Measurements from ENCODE around the gene RNF115.

DNA sequence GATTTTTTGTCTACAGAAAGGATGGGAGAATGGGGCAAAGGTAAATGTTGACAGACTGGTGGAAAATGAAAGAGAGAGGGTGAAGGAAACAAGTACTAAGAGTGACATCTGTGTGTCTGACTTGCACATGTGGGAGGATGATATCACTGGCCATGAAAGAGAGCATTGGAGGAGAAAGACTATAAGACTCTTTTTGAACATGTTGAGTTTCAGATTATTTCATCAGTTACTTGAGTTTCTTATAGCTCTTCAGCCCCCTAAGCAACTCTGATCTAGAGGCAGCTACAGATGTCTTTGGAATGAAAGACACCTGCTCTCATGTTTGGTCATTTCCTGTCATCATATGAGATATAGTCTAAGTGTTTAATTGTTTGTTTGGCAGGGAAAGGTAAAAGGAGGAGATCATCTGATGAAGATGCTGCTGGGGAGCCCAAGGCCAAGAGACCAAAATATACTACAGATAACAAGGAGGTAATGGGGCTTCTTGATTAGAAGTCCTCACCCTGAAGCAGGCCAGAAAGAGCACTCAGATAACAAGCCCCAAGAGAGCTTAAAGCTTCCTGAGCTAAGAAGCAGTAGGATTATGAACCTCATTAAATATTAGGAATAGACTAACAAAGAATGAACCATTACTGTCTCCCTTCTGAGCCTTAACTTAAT is 4.6 kb upstream of the RNF115 start:
- TF ChIP-seq POLR2A (IDR thresholded peaks at IDR 0.05; ENCODE audit: low read depth, low read length) (no peak), EZH2 (IDR thresholded peaks at IDR 0.05; ENCODE audit: borderline replicate concordance, low read depth, low read length, severe bottlenecking) (no peak), POLR2AphosphoS5 (IDR thresholded peaks at IDR 0.05; ENCODE audit: insufficient read depth, low read depth, low read length) (no peak), FOS (IDR thresholded peaks at IDR 0.05; ENCODE audit: borderline replicate concordance, insufficient read depth, low read length) (no peak), JUN (IDR thresholded peaks at IDR 0.05; ENCODE audit: borderline replicate concordance, insufficient read depth, insufficient read length, low read depth) (no peak), MYC (IDR thresholded peaks at IDR 0.05; ENCODE audit: low read depth, low read length) (no peak), GATA2 (IDR thresholded peaks at IDR 0.05; ENCODE audit: insufficient read depth, insufficient read length, low read depth, low read length) (no peak)
- TF ChIP-seq, protein P1, sequence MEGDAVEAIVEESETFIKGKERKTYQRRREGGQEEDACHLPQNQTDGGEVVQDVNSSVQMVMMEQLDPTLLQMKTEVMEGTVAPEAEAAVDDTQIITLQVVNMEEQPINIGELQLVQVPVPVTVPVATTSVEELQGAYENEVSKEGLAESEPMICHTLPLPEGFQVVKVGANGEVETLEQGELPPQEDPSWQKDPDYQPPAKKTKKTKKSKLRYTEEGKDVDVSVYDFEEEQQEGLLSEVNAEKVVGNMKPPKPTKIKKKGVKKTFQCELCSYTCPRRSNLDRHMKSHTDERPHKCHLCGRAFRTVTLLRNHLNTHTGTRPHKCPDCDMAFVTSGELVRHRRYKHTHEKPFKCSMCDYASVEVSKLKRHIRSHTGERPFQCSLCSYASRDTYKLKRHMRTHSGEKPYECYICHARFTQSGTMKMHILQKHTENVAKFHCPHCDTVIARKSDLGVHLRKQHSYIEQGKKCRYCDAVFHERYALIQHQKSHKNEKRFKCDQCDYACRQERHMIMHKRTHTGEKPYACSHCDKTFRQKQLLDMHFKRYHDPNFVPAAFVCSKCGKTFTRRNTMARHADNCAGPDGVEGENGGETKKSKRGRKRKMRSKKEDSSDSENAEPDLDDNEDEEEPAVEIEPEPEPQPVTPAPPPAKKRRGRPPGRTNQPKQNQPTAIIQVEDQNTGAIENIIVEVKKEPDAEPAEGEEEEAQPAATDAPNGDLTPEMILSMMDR (IDR thresholded peaks at IDR 0.05; ENCODE audit: extremely low read depth in 1 of 2, insufficient read depth in 1 of 2, low read depth in 1 of 2, low read length in 2 of 2), result no peak
- TF ChIP-seq, protein P2, sequence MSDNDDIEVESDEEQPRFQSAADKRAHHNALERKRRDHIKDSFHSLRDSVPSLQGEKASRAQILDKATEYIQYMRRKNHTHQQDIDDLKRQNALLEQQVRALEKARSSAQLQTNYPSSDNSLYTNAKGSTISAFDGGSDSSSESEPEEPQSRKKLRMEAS (IDR thresholded peaks at IDR 0.05; ENCODE audit: insufficient read depth, insufficient read length), result no peak
